Fibroblast of peridontal ligament (primary cell): ENCODE data around the gene STK38L.
A peak's percentile ranks its signal among the peaks of the same experiment; 100 is the strongest.

Source experiments
- DNase-seq: peaks from one replicate; pipeline ENCODE4 v3.0.0-alpha.2; 2010; ENCODE audit errors: extremely low read depth

STK38L gene

DNA sequence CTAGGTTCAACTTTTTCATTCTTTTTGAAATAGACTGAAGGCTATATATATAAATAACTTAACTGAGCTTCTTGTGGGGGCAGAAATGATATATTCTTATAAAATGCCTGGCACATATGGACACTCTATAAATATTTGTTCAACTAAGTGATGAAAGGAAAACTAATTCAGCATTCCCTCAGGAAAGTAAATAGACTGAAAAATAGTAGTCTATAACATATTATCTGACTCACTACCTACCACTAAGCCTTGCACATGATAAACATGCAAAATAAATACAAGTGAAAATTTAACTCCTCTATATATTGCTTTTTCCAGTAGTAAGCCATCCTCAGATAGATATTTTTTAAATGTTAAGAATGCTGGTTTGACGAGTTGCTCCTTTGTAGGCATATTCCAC lies 72.9 kb downstream of the STK38L start:
- no peak for DNase-seq

DNA sequence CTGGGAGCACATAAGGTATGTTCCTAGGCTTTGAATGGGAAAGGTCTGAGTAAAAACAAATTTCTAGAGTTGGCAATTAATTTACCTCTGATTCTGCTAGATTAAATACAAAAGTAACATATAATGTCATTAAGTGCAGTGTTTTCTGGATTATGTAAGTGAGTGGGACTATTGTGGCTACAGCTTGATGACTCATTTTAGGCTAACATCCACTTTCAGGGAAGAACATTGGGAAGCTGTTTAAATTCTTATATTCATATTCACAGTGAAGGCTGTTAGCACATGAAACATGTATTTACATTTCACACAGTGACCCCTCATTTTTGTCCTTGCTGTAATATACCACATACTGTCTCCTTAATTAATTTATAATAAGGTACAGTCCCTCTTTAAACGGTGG lies 75.3 kb downstream of the STK38L start:
- peak; percentile 78 for DNase-seq

DNA sequence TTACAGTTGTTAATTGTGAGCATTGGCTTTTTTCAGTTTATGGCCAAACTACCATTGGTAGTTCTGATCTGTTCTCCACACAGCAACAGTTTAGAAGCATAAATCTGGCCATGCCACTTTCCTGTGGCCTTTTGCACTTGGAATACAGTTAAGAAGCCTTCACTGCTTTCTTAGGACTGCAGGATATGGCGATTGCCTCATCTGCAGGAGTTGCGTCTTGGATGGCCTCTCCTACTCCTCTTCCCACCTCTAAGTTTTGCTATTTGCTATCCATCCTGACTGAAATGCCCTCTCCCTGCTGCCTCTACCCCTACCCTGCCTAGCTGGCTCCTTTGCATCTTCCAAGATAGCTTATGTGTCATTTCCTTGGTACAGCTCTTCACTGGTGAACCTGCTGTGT lies 75.8 kb downstream of the STK38L start:
- no peak for DNase-seq

DNA sequence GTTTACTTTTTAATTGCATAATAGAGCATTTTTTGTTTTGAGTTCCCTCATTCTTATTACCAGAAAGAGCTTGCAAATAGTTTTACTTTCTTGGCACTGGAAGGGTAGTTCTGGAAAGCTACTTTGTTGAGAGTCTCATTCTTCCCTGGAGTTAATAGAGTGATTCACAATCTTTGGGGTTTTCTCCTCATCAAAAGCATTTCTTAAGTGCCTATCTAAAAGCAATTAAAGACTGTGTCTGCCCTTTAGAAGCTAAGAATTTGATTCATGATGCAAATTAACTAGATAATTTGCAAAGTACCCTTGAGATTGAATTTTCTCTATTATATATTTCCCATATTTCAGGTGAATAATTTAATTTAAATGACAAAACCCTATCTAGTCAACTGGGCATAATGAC lies 80.4 kb downstream of the STK38L start:
- peak; percentile 50 for DNase-seq

DNA sequence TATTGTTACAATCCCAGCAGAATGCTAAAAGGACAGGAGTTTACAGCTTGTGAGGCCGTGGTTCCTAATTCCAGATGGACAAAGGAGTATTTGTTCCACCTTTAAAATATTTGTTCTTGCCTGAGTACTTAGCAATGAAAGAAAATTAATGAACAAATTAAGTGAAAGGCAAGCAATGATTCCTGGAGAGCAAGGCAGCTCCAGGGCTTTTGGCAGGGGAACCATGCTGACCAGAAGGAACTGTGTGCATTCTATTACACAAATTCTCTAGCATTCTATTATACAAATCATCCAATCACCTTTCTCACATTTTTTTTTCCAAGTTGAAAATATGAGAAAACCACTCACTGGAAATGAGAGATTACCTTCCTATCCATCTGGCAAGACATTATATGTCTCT lies 86.8 kb downstream of the STK38L start:
- DNase-seq, result no peak

DNA sequence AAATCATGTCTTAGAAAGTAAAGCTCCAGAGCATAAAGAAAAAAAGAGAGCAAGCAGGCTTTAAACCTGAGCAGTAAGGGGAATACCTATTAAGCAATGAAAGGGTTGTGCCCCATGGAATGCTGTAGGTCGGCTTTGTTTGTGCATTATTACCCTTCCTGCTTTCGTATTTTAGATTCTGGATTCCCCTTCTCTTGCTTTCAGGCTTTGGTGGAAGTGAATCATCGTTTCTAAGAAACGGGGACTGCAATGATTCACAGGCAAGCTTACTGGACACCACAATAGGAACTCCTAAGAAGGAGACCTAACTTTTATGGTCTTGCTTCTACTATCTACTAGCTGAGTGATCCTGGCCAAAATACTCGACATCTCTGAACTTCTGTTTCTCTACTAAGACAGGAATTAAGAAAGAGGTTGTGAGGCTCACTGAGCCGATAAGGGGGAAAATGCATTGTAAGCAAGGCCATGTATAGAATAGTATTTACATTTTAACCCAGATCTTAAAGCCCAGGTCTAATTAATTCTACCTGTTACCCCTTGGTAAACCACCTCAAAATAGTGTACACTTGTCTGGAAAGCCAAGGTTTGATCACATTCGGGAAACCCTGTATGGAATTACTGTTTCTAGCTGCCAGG lies 87.3 kb downstream of the STK38L start:
- peak; percentile 91 for DNase-seq

DNA sequence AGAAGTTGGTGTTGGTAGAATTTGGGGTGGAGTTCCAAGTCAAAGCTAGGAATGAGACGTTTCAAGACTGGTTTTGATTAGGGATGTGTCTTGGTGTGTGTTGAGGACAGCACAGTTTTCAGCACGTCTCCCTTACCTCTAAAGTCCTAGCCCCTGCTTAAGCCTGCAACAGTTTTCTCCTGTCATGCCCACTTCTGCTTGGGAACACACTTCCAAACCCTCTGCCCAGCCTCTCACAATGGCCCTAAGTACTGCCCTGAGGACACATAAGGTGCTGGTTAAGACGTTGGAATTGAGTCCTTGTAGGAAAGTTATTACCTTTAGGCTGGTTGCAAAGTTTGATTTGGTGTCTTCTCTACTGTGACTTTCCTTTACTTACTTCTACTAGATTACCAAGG lies 87.8 kb downstream of the STK38L start:
- DNase-seq, result peak; percentile 59

DNA sequence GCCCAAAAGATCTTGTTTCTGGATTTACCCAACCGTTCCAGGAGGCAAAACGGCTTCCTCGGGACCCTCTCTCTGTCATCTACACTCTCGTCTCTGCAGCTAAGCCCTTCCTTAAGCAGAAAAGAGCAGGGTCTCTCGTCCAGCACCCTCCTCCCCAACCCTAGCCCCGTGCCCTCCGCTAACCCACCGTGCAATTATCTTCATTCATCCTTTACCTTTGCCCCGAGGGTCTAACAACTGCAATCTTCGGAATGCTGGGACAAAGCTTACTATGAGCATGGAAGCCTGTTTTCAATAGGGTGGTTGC lies 88.3 kb downstream of the STK38L start:
- no peak for DNase-seq

DNA sequence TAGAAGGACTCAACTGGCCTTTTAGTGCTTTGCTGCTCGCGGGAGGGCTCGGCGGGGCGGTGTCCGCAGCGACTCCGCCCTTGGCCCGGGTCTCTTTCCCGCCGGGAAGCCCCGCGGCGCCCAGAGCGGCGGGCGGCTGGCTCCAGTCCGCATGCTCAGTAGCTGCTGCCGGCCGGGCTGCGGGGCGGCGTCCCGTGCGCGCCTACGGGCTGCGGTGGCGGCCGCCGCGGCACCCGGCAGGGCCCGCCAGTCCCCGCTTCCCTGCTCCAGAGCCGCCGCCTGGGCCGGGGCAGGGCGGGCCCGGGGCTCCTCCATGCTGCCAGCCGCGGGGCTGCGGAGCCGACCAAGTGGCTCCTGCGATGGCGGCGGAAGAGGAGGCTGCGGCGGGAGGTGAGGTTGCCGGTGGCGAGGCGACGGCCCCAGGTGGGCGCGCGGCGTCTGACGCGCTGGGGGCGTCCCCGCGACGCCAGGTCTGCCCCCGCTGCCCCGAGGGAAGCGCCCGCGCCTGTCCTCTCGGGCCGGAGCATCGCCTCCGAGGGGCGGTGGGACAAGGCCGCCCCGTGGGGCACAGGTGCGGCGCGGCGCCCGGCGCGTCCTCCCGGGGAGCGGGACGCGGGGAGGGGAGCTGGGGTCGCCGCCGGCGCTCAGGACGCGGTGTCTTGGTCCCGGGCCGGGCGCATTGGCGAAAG lies 88.8 kb downstream of the STK38L start, which contains the start of gene BMAL2:
Gene BMAL2 (plus strand): TSS at position 123 of the 689 bp plus-strand sequence. CDS start 237 bp downstream, at position 360.
- DNase-seq, result no peak

DNA sequence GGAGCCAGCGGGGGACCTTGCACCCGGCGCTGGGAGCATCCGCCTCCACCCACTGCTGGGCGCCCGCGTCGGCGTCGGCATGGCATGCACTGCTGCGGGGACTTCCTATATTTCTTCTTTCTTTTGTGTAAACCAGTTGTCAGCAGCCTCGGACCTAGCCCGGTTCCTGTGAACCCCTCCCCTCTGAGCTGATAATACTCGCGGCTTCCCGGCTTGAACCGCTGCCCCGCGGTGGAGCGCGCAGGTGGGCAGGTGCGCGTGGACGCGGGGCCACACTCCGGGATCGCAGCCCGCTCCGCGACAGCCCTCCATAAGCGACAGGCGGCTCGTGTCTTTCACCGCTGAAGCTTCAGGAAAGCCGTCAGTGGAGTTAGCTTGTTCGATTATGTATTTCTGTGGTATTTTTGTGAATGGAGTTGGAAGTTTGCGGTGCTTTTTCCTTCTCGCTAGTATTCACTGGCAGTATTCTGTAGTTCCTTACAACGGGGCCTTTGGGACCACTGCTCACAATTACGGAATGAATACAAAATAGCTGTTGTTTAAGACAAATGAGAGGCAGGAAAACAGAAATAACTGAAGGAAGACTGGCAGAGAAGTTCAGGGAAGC lies 89.4 kb downstream of the STK38L start:
- DNase-seq, result no peak

DNA sequence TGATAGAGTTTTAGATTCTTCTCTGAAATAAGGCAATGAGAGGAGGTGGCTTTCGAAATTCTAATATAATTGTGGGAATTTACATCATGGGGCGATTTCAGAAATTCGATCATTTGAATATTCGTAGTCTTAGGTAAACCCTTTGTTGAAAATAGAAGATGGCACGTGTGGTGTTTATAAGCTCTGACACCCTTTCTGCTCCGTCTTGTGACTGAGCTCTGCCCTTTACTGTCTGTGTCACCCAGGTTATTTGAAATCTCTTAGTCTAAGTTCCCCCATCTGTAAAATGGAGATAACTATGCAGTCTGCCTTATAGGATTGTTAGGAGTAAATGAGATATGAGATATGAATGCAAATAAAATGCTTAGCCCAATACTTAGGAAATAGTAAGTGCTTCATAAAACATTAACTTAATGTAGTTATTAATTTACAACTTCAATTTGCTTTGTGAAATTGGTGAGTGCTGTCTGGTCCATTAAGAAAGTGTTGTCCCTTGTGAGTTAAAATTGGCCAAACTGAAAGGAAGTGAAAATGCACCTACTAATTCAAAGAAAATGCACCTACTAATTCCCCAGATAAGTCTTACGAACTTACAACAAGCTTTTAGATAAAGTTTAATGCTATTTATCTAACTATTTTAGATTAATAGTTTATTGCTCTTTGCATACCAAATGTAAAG lies 90.1 kb downstream of the STK38L start:
- DNase-seq, result no peak

DNA sequence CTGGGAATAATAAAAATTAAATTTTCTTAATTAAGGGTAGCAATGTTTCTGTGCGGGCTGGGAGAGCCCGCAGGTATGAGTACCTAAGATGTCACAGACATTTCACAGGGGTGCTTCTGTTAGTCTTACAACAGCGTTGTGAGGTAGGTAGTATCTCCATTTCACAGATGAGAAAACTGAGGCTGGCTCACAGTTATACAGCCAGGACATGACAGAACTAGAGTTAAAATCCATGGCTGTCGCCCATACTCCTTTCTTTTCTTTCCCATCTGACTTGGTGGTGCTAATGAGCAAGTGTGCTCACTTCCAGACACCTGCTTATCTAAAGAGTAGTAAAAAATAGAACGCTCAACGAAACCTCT lies 90.6 kb downstream of the STK38L start:
- no peak for DNase-seq

DNA sequence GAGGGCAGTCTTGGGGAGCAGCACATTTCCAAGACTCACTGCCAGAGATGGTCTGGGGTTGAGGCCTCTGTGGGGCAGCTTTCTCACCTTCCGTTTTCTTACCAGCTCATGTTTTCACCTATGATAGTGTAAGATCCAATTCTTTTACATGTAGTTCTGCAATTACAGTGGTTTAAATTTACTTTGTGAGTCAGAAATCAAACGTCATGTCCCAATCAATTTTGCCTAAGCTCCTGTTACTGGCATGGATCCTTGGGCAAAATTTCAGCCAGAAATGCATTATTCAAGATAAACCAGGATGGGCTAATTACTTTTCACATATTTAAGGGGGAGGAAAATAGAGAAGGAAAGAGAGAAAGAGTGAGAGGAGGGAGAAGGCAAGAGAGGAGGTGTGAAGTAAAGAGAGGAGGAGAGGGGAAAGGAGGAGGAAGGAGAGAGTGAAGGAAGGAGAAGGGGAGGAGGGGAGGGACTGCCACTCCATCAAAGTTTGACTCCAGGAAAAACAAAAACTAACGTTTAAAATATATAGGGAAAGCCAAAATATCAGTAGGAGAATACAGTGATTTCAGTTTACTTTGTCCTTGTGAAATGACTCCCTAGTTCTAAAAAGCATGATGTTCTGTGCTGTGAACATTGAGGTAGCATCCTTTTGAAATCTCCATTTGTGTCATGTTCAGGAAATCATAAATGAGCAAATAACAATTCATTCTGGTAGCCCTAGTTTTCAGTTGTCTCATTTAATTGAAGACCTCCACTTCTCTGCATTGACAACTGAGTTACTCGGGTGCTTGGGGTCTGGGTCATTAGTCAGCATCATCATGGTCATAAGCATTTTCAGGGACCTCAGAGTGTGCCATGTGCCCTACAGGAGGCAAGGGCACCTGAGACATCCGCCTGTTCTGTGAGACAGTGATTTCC lies 91.5 kb downstream of the STK38L start:
- DNase-seq, result peak; percentile 81

DNA sequence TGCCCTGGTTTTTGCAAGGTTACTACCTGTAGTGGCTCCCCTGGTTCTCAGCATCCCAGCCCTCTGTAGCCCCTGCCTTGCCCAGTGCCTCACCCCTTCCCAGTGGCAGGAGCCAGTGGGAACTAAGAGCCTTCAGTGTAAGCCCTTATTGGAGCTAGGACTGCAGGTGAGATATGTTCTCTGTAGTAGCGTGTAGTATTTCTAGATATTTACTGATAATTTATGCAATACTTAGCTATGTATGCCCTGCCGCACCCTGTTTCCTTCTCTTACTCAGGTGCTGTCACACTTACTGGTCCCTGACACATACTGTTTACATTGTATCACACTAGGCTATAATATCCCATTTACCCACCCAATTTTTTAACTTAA lies 92.2 kb downstream of the STK38L start:
- no peak for DNase-seq

DNA sequence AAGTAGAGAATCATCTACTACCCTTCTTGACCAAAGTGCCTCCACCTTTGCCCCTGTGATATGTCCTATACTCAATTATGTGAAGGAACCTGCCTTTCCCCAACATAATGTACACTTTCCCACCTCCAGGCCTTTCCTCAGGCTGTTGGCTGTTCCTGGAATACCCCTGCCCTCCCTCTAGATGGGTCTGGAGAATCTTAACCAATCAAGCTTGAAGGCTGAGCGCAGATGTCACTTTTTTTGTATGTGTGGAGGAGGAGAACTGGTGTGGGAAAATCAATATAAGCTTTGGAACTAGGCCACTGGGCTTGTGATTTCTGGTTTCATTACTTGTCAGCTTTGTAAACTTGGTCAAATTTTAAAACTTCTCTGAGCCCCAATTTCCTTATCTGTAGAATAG lies 93.3 kb downstream of the STK38L start:
- no peak for DNase-seq

DNA sequence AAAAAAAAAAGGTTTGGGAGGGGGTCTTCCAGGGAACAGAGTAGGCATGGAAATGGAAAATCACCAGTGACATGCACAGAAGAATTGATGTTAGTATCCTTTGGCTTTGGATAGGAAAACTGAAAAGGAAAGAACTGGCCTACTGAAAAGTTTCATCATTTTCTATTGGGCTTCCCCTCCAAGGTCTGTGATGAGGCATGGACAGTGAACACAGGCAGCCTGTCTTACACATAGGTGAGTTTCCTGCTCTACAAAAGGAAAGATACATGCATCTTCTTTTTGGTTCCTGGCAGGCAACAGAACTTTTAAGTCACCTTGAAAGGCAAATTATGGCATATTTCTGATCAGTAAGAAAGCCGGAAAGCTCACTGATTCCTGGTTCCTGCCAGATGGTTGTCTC lies 94.4 kb downstream of the STK38L start:
- no peak for DNase-seq

DNA sequence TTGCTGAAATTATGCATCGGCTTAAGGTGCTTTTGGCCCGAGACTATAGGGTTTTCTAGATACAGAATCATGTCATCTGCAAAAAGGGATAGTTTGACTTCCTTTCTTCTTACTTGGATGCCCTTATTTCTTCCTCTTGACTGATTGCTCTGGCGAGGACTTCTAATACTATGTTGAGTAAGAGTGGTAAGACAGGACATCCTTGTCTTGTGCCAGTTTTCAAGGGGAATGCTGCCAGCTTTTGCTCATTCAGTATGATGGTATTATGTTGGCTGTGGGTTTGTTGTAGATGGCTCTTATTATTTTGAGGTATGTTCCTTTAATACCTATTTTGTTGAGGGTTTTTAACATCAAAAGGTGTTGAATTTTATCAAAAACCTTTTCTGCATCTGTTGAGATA lies 96.9 kb downstream of the STK38L start:
- DNase-seq, result no peak

DNA sequence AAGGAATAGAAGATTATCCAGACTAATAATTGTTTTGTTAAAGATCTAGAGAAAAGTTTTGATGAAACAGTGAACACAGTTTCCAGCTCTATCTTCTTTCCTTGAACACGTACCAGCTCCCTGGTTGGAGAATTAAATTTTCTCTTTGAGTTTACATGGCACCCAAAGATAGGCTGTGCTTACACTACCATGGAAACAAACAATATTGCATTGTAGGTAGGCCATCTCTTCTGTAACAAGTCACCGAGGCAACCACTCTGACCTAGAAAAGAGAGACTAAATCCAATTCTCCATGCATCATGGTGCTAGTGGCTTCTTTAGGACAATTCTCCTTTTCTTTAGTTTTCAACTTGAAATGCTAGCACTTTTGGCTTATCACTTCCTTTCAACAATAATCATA lies 98.5 kb downstream of the STK38L start:
- no peak for DNase-seq

DNA sequence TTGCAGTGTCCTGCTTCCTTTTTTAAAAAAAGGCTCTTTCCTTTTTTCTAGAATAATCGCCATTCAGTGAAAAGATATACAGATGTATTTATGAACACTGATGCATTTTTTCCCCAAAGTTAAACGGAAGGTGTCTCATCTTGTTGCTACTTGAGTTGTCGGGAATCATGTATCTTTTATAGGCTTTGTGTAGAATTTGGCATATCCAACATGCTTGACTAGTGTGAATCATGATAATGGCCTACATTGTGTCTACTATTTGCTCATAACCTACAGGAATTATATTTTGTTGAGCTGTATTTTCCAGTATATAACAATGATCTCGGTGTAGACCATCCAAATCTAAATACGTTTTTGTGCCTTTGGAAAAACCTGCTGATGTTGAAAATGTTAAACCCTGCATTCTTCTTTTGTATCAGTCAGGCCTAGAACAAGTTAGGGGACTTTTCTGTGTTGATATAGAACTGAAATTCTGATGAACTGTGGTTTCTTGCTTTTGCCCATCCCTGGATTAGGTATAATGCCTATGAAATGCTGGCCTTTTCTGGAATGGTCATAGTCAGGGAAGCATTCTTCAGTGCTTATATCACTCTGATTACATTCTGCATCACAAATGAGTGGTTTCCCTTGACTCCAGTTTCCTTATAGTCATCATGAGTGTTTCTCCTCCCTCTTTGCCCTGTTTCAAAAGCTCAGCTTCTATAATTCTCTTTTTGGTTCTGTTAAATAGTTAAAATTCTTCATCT lies 99.3 kb downstream of the STK38L start:
- DNase-seq, result peak; percentile 97

DNA sequence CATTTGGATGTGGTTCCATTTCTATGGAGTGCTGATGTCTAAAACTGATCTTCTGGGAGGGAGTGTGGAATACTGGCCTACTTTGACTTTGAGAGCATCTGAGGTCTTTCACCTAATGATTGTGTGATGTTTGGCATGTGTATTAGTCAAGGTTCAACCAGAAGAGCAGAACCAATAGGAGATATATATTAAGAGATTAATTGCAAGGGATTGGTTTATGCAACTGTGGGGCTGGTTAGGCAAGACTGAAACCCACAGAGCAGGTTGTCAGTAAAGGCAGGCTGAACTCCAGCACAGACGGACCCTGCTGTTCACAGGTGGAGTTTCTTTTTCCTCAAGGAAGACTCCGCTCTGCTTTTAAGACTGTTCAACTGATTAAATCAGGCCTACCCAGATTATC lies 100.2 kb downstream of the STK38L start:
- no peak for DNase-seq

DNA sequence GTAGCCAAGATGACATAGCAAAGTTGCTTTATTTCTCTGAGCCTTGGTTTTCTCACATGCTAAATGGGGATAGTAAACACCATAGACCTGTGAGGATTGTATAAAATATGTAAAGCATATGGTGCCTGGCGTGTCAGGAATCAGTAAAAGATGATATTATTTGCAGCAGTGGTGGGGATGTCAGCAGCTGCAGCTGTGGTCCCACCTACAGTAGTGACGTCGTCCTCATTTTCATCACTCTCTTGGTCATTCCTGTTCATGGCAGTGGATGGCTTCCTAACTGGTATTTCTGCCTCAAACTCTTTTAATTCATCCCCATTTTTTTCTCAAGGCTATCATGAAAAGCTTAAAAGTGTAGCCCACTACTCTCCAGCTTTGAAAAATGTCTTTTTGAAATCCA lies 100.7 kb downstream of the STK38L start:
- no peak for DNase-seq
